NCI-H526 (cell line): ENCODE measurements around the gene EEF1AKMT3.

ENCODE experiments used
- DNase-seq, 2 experiments: peaks; one replicate each; lab custom pipeline; 2025; lab: John Stamatoyannopoulos, UW

The EEF1AKMT3 gene

GRCh38 chr12:57783466-57783801, 11.0 kb downstream of the EEF1AKMT3 start:
- DNase-seq: no peak

- DNase-seq: no peak
These were observed 11.4 kb downstream of the EEF1AKMT3 start for GRCh38 chr12:57783861-57784260.

DNA sequence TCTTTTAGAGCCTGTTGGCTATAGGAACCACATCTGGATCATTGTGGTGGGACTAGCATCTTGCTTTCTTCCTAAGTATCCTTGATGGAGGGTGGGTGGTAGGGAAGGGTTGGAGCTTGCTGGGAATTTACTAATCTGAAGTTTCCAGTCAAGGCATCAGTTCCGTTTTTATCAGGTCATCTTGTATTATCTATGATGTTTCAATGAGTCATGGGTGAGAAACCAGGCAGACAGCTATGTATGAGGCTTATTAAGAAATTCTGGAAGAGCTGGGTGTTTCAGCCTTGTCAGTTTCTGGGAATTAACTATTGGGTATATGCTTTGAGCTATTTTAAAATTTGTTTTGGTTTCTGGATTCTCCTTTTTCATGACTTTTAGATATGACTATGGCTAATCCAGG, 21.5 kb downstream of the EEF1AKMT3 start:
- DNase-seq: no peak

DNA sequence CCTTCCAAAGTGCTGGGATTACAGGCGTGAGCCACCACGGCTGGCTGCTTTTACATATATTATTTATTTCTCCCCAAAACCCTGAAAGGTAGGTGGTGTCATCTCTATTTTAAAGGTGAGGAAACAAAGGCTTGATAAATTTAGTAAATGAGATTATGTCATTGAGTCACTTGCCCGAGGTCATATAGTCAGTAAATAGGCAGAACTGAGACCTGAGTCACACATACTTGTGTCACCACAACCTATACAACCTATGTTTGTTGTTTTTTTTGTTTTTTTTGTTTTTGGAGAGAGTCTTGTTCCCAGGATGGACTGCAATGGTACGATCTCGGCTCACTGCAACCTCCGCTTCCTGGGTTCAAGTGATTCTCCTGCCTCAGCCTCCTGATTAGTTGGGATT, 22.9 kb downstream of the EEF1AKMT3 start:
- no peak for DNase-seq

DNA sequence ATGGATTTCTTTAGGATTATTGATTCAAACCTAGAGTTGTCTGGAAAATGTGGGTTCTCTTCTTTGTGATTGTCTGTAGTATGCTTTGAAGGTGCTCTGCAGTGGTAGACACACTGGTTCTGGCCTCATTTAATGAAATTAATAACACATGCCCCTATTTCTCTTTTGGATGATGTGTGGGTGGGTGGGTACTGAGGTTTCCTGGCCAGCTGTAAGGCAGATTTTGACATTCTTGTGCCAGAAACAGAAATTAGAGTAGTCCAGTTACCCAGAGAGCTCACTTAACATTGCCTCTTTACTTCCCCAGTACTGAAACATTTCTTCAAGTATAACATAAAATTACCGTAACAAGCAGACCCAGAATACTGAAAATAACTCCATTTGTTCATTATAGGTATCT, 24.6 kb downstream of the EEF1AKMT3 start:
- no peak for DNase-seq

GRCh38 chr12:57797933-57798332, 25.5 kb downstream of the EEF1AKMT3 start:
- DNase-seq: no peak

DNA sequence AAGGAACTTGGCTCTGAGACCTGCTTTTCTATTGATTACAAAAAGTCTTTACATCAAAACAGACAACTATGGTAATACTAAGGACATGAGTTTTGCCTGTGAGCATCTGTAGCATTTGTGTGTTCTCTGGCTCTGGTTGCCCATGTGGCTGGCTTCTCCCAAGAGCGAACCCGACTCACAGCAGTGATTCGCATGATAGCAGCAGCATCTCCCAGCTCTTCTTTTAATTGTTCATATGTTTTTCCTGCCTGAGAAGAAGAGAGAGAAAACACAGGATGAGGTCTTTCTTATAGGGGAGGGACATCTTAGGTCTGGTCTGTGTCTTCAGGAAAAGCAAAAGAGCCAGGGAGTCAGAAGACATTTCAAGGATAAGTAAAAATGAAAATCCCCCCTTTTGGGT, 28.6 kb downstream of the EEF1AKMT3 start:
- no peak for DNase-seq

- DNase-seq: no peak
These were observed 30.2 kb downstream of the EEF1AKMT3 start for GRCh38 chr12:57802607-57803006.

GRCh38 chr12:57803319-57803893, 31.0 kb downstream of the EEF1AKMT3 start:
- DNase-seq: peak; percentile 9 to 43

DNA sequence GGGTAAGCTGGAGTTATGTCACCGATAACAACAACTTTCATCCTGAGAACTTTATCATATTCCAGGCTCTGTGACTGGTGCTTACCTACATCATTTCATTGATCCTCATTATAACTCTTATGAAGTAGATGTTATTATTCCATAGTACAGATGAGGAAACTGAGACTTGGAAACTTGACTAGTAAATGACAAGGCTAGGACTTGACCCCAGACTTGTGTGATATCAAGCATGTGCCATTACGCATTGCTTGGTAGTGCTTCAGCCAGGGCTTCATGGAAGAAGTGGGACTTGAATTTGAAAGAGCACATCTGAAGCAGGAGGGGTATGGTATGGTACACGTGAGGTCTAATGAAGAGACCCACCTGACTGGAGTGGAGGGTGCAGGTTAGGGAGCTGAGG, 34.3 kb downstream of the EEF1AKMT3 start:
- no peak for DNase-seq

GRCh38 chr12:57807285-57807684, 34.9 kb downstream of the EEF1AKMT3 start:
- no peak for DNase-seq

DNA sequence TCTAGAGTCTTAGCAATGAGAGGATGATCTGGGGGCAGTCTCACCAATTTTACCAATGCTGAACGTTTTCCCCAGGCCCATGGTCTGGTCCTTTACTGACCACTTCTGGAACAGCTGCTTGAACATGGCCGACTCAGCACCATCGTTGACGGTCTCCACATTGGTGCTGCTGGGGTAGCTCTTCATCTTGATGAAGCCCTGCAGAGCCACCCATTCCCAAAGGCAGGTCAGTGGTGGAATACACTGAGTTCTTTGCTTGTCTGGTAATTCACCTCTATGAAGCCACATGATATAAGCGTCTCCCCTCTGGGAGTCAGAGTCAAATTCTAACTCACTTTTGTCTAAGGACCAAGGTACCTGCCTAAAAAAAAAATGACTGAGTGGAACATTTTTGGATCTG, 35.9 kb downstream of the EEF1AKMT3 start:
- no peak for DNase-seq

DNA sequence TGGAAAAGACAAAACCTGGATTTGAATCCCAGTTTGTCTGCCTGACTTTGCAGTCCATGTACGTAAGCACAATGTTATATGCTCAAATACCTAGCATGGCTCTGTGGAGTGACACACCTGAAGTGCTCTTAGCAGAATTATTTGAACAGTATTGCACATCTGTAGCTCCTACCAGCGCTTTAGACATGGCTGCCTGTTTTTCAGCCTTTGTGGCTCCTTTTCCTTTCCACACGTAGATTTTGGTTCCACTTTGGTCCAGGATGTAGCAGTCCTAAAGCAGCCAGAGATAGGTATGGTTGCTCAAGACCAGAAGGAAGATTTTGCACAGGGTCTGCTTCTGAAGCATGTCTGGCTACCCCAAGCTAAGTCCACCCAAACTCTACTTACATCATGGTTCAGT, 37.0 kb downstream of the EEF1AKMT3 start:
- no peak for DNase-seq

- no peak for DNase-seq
These were observed 38.0 kb downstream of the EEF1AKMT3 start for GRCh38 chr12:57810450-57810849.

DNA sequence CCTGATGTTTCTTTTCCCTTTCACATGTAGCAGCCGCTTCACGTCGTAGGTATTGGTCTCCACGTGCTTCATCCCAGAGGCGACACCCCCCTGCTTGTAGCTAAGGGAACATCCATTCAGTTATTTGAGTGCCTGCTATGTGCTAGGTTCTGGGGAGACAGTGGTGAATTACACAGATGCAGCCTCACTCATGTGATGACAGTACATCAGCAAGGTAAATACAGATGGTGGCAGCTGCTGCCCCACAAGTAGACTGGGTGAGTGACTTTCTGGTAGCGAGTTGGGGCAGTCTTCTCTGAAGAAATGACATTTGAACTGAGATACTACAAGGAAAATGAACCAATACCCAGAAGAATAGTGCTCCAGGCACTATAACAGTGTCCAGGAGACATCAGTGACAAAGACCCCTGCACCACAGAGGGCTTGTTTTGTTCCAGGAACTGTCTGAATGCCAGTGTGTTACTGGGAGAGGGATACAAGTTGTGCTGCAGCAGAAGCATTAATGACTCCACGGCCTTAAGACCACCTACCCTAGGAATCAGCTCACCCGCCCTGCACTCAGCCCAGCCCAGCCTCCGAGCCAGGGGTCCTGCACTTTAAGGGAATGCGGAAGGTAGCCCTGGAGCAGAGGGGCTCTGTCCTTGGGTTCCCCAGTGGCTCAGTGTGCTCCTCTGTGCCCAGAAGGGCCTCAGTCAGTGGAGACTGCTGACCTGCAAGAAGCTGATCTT, 38.8 kb downstream of the EEF1AKMT3 start:
- no peak for DNase-seq

DNA sequence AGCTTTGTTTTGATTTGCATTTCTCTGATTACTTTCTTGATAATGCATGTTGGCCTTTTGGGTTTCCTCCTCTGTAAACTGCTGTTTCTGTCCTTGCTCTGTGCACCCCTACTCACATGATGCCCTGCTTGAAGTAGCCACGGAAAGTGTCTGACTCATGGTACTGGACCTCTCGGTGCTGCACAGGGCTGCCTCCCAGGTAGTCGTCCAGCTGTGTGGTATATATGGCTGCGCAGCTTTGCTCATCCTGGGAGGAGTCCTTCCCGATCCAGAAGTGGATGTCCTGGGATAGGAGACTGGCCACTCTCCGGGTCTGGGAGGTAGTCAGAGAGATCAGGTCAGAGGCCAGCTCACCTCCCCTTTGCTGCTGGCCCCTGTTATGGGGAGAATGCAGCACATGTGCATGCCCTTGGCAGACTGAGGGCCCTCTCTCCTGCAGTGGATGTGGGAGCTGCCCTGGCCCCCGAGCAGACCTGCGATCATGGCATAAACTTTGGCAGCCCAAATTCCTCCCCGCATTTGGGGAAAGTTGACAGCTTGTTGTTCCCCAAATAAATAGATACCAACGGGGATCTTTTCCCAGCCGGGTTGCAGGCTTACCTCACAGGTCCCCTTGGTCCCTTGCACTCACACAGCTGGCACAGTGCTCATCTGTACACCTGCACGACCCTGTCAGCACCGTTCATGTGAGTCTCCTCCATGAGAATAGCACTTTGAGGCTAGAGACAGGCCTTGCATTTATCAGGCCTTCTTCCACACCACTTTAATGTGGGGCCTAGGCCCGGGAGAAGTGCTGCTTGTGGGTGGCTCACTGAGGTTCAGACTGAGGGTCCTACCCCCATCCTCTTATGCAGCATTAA, 40.9 kb downstream of the EEF1AKMT3 start:
- peak in 1 of 2 experiments; percentile 19 for DNase-seq

DNA sequence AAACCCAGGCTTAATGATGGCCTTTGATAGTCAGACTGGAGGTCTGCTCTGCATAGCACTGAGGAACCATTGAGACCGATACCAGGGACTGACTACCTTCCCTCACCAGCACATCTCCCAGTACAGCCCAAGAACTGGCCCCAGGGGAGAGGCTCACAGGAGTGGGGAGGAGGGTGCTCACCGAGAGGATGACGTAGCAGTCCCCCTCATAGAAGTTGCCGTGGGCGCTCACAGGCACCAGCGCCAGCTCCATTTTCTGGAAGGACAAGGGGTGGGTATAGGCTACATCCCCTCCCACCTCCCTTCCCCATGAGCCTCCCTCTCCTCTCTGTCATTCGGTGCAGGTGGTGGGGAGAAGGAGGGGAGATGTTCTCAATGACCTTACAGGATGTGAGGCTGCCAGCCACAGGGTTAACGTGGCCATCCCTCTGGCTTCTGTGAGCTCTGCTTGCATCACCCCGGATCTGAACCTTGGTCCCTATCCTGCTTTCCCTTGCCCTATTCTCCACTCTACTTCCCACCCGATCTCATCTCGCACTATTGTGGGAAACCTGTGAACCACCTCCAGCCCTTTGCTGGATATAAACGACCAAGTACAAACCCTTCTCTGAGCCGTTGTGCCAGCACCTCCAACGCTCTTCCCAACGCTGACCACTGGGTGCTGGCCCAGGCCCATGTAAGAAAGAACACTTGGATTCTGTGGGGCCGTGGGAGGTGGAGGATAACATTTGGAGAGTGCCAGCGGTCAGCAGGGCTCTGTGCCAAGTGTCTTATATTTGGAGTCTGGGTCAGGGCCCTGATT, 41.8 kb downstream of the EEF1AKMT3 start:
- DNase-seq: no peak

DNA sequence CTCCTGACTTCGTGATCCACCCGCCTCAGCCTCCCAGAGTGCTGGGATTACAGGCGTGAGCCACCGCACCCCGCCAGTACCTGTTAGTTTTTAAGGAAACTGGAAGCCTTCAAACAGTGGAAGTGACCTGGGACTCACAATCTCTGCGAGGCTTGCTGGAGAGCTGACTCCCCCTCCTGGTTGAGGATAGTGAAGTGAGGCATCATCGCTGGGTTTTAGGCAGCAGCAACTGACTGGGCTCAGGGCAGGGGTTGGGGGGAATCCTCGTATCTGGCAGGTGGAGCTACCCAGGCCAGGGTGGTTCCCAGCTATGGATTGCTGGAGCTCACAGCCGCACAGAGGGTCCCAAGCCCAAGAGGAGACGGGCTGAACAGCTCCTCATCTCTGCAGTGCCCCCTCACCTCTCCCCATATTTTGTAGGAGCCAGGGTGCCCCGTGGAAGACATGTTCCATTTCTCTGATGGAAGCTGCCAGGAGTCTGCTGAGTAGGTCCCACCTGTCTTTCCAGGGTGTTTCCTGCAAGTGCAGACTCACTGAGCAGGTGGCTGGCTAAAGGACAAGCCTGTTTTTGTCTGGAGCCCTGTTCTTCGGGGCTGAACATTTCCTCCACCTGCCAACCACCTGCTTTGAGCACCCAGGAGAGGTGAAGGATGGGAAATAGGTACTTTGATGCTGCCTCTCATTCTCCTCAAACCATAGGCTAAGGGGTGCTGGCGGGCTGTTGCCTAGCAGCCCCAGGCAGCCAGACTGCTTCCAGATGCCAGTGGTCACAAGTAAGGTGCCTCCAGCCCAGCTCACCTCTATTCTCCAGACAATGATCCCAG, 43.0 kb downstream of the EEF1AKMT3 start:
- peak; percentile 13 to 23 for DNase-seq

GRCh38 chr12:57816001-57816854, 43.8 kb downstream of the EEF1AKMT3 start:
- no peak for DNase-seq

GRCh38 chr12:57816855-57817151, 44.4 kb downstream of the EEF1AKMT3 start:
- DNase-seq: peak in 1 of 2 experiments; percentile 37
